GM19452 (cell line): ENCODE results near the gene IQCE.
"Not testable (repeated sequence)": the region's sequence is repeated elsewhere in the genome, so short reads cannot be mapped to it uniquely, and the experiment has no call there.

Experiments used
- ATAC-seq: cut with Tn5 transposase; IDR thresholded peaks from one replicate; pipeline ENCODE4 v1.9.1; 2021; ENCODE audit not compliant: unreplicated experiment

IQCE gene

GRCh38 chr7:2575733-2576340, 17.1 kb downstream of the IQCE start:
- ATAC-seq, result no peak

- no peak for ATAC-seq
These were observed 18.1 kb downstream of the IQCE start for GRCh38 chr7:2576742-2577491.

- ATAC-seq, result no peak
These were observed 19.3 kb downstream of the IQCE start for GRCh38 chr7:2577914-2578680.

- ATAC-seq, result no peak
These were observed 21.9 kb downstream of the IQCE start for GRCh38 chr7:2580636-2581035.

- ATAC-seq, result no peak
These were observed 23.4 kb downstream of the IQCE start for GRCh38 chr7:2582006-2582735.

GRCh38 chr7:2583798-2584580, 25.2 kb downstream of the IQCE start:
- ATAC-seq, result no peak

- no peak for ATAC-seq
These were observed 26.7 kb downstream of the IQCE start for GRCh38 chr7:2585446-2585845.

- no peak for ATAC-seq
These were observed 27.7 kb downstream of the IQCE start for GRCh38 chr7:2586326-2587020.

- ATAC-seq, result no peak
These were observed 28.4 kb downstream of the IQCE start for GRCh38 chr7:2587134-2587533.

GRCh38 chr7:2587778-2588177, 29.0 kb downstream of the IQCE start:
- ATAC-seq, result no peak

GRCh38 chr7:2589341-2589740, 30.6 kb downstream of the IQCE start:
- ATAC-seq, result no peak

- ATAC-seq, result not testable (repeated sequence)
These were observed 31.2 kb downstream of the IQCE start for GRCh38 chr7:2589941-2590340.

- no peak for ATAC-seq
These were observed 33.6 kb downstream of the IQCE start for GRCh38 chr7:2592375-2592865.

- ATAC-seq, result no peak
These were observed 34.4 kb downstream of the IQCE start for GRCh38 chr7:2593036-2593727.

- no peak for ATAC-seq
These were observed 35.8 kb downstream of the IQCE start for GRCh38 chr7:2594599-2594998.

- ATAC-seq, result no peak
These were observed 36.6 kb downstream of the IQCE start for GRCh38 chr7:2595258-2595860.

- no peak for ATAC-seq
These were observed 37.9 kb downstream of the IQCE start for GRCh38 chr7:2596464-2597272.

- no peak for ATAC-seq
These were observed 38.5 kb downstream of the IQCE start for GRCh38 chr7:2597273-2597640.
